ACC112 (cell line): ENCODE measurements around the gene XYLB.
"Not testable (repeated sequence)": the region's sequence is repeated elsewhere in the genome, so short reads cannot be mapped to it uniquely, and the experiment has no call there.

Source experiments
- H2AFZ ChIP-seq: fragments of 200-600 bp; sonication (generic); one replicate; pipeline ENCODE4 v1.6.0; 2017; ENCODE audit warnings: antibody characterized with exemption, low read length; ENCODE audit not compliant: unreplicated experiment
- H3K27ac ChIP-seq: fragments of 200-600 bp; sonication (generic); 2 replicates; pipeline ENCODE4 v1.5.1; 2014; ENCODE audit warnings: low read depth, mild to moderate bottlenecking, antibody characterized with exemption, low read length, moderate library complexity
- H3K27me3 ChIP-seq: fragments of 200-600 bp; sonication (generic); 2 replicates; pipeline ENCODE4 v1.6.1; 2014; ENCODE audit warnings: mild to moderate bottlenecking, antibody characterized with exemption, low read length, moderate library complexity, mixed read lengths; ENCODE audit not compliant: insufficient read depth
- H3K36me3 ChIP-seq: fragments of 200-600 bp; sonication (generic); 2 replicates; pipeline ENCODE4 v1.6.1; 2016; ENCODE audit warnings: mild to moderate bottlenecking, antibody characterized with exemption, low read length, moderate library complexity, mixed read lengths; ENCODE audit not compliant: insufficient read depth
- H3K4me1 ChIP-seq: fragments of 200-600 bp; sonication (generic); one replicate; pipeline ENCODE4 v1.6.1; 2016; ENCODE audit warnings: low read length, mixed read lengths; ENCODE audit not compliant: insufficient read depth, unreplicated experiment, control insufficient read depth
- H3K4me3 ChIP-seq: fragments of 200-600 bp; sonication (generic); 2 replicates; pipeline ENCODE4 v1.5.1; 2014; ENCODE audit warnings: mild to moderate bottlenecking, low read depth, low read length
- H3K79me2 ChIP-seq: fragments of 200-600 bp; sonication (generic); one replicate; pipeline ENCODE4 v1.6.0; 2016; ENCODE audit warnings: low read length; ENCODE audit not compliant: control insufficient read depth, unreplicated experiment, insufficient read depth

The XYLB gene

GRCh38 chr3:38313695-38314094, 32.9 kb upstream of the XYLB start:
- H3K79me2 ChIP-seq, result no peaks in the 10 kb centered on the region
- no peak overlapping the region for H3K4me3 ChIP-seq
- H2AFZ ChIP-seq, result no peak overlapping the region

GRCh38 chr3:38314112-38314763, 32.3 kb upstream of the XYLB start:
- H3K4me1 ChIP-seq, result no peaks in the 10 kb centered on the region
- no peaks in the 10 kb centered on the region for H3K79me2 ChIP-seq
- no peak overlapping the region for H3K4me3 ChIP-seq
- H2AFZ ChIP-seq, result no peak overlapping the region
- H3K27me3 ChIP-seq, result no peaks in the 10 kb centered on the region
- H3K36me3 ChIP-seq, result no peaks in the 10 kb centered on the region
- H3K27ac ChIP-seq, result no peak overlapping the region

More at GRCh38 chr3:38313695-38314094, 32.9 kb upstream of the XYLB start:
- Histone ChIP-seq H3K36me3 (no peaks in the 10 kb centered on the region), H3K27ac (no peak overlapping the region), H3K4me1 (no peaks in the 10 kb centered on the region), H3K27me3 (no peaks in the 10 kb centered on the region)

GRCh38 chr3:38314764-38315487, 31.7 kb upstream of the XYLB start:
- H3K4me1 ChIP-seq, result no peaks in the 10 kb centered on the region
- no peaks in the 10 kb centered on the region for H3K79me2 ChIP-seq
- no peak overlapping the region for H3K4me3 ChIP-seq
- H2AFZ ChIP-seq, result no peak overlapping the region
- H3K36me3 ChIP-seq, result no peaks in the 10 kb centered on the region
- no peak overlapping the region for H3K27ac ChIP-seq
- H3K27me3 ChIP-seq, result no peaks in the 10 kb centered on the region

DNA sequence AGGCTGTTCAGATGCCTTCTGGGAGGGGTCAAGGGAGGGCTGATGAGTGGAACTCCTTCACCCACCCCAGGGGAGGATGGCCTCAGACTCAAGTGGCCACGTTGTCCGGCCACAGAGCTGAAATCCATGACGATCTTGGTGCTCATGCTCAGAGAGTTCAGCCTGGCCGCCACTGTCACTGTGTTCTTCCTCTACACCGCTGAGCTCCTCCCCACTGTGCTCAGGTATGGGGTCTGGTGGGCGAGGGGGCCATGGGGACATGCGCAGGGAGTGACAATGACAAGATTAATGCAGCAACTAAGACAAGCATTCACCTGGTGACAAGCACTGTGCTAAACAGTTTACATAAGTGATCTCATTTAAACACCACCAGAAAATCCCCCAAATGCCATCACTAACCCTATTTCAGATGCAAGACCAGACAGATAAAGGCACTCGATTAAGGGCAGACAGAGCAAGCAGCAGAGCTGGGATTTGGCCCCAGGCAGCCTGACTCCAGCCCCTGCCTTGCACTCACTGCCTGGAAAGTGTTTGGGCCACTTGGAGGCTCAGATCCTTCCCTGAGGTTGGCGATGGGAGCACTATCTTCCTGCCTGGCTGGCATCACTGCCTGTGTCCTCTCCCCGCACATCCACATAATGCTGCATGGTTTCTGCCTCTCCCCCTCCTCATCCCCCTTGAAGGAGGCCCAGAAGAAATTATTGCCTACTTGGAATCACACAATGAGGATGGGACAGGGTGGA, 30.9 kb upstream of the XYLB start:
- Histone ChIP-seq H3K79me2 (no peaks in the 10 kb centered on the region), H2AFZ (no peak overlapping the region), H3K27ac (no peak overlapping the region), H3K36me3 (no peaks in the 10 kb centered on the region), H3K4me3 (no peak overlapping the region), H3K4me1 (no peaks in the 10 kb centered on the region), H3K27me3 (no peaks in the 10 kb centered on the region)

DNA sequence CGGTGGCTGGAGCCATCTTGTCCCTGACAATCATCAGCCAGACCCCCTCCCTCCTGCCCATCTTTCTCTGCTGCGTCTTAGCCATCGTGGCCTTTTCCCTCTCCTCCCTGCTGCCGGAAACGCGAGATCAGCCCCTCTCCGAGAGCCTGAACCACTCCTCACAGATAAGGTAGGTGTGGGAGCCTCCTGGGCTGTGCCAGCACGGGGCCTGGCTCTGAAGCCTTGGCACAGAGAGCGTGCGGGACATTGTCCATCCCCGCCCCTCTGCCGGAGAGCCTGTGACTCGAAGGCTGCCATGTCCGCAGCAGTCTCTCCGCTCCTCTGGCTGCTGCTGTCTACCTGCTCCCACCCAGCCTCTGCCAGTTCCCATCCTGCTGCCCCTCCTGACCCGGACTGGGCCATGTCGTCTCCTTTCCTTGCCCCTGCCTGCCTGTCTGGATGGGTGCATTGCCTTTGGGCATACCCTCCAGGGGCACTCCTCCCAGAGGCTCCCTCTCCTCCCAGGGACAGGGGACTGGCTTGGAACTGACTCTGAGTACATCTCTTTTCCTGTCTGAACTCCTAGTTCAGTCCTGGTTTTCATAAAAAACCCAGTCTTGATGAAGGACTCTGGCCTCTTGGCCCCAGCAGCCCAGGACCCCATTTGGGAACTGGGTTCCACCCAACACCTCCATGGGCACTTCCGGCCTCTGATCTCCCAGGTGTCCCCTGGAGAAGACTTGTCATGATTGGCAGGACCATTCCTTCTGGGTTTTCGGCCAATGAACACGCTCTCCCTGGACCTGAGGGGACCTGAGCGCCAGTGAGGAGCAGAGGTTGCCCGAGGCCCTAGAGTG, 30.0 kb upstream of the XYLB start:
- Histone ChIP-seq H3K4me1 (no peaks in the 10 kb centered on the region), H3K27me3 (no peaks in the 10 kb centered on the region), H3K79me2 (no peaks in the 10 kb centered on the region), H2AFZ (no peak overlapping the region), H3K27ac (no peak overlapping the region), H3K36me3 (no peaks in the 10 kb centered on the region), H3K4me3 (no peak overlapping the region)

GRCh38 chr3:38317192-38317759, 29.3 kb upstream of the XYLB start:
- H2AFZ ChIP-seq, result no peak overlapping the region

DNA sequence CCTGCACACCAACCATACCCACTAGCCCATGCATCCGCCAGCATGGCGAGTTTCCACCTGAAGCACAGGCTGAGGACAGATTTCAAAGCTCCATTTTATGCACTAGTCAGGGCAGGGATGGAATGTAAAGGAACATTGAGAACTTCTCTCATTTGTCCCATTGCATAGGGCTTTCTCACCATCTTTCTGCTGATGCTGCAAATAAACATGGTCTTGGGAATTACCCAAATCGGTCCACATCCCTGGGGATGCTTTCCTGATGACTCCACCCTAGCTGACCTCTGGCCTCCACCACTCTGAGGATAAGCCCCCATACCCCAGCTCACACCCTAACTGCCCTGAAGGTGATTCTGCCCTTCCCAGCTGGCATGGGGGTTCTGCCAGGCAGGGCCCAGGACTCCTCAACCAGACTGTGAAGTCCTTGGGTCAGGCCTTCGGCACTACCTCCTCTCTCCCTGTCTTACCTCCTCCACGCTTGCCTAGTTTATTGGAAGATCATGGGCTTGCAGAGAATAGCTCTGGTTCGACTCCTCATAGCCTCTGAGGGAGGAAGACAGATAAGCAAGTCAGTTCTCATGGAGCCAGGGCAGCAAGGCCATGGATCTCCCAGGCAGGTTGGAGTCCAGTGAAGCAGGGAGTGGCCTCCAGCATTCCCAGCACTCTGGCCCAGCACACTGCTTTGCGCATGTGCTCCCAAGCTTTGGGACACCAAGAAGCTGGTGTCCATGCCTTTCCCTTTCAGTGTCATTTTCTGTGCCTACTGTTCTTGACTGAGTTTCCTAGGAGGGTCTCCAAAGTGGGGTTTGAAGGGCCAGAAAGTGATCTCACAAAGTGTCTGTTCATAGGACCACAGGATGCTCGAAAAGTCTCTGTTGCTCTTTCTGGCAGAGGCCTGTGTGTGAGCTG, 27.6 kb upstream of the XYLB start:
- no peaks in the 10 kb centered on the region; the same call in 1 of the 2 replicates for H3K27me3 ChIP-seq
- no peaks in the 10 kb centered on the region for H3K36me3 ChIP-seq
- no peaks in the 10 kb centered on the region for H3K79me2 ChIP-seq
- no peak overlapping the region for H2AFZ ChIP-seq
- H3K4me1 ChIP-seq, result no peaks in the 10 kb centered on the region
- H3K27ac ChIP-seq, result no peak overlapping the region
- no peak overlapping the region for H3K4me3 ChIP-seq

More at GRCh38 chr3:38317192-38317759, 29.3 kb upstream of the XYLB start:
- Histone ChIP-seq H3K79me2 (no peaks in the 10 kb centered on the region), H3K27ac (no peak overlapping the region), H3K4me3 (no peak overlapping the region), H3K27me3 (no peaks in the 10 kb centered on the region), H3K4me1 (no peaks in the 10 kb centered on the region), H3K36me3 (no peaks in the 10 kb centered on the region)

DNA sequence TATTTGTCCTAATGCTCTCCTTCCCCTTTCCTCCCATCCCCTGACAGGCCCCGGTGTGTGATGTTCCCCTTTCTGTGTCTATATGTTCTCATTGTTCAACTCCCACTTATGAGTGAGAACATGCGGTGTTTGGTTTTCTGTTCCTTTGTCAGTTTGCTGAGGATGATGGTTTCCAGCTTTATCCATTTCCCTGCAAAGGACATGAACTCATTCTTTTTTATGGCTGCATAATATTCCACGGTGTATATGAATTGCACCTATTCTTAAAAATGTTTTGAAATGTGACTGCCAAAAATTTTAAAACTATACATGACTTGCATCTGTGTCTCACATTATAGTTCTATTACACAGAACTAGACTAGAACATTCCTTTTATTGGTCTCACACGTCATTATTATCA, 25.9 kb upstream of the XYLB start:
- H3K36me3 ChIP-seq, H3K27me3 ChIP-seq, H3K4me3 ChIP-seq, H3K4me1 ChIP-seq, H3K27ac ChIP-seq, H3K79me2 ChIP-seq, H2AFZ ChIP-seq: not testable (repeated sequence)

DNA sequence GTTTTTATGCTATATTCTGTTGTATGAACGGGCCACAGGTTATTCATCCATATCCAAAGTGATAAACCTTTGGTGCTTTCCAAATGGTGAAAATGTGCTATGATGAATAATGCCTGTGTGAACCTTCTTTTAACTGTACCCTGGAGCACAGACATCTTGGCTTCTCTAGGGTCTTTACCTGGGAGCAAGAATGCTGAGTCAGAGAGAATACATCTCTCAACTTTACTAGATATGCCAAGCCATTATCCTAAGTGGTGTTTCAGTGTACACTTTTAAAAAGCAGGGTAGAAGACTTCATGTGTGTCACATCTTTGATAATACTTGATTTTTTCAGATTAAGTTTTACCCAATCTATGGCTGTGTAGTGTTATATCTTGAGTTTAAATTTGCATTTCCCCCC, 23.5 kb upstream of the XYLB start:
- Histone ChIP-seq H3K79me2 (no peaks in the 10 kb centered on the region), H3K4me3 (no peak overlapping the region), H3K4me1 (peaks cover 10% of the 10 kb centered on the region), H3K27ac (no peak overlapping the region), H3K27me3 (peaks cover 3% of the 10 kb centered on the region; the same call in 1 of the 2 replicates), H2AFZ (no peak overlapping the region), H3K36me3 (no peaks in the 10 kb centered on the region)
